NCI-H2196 treated with DMSO at 0.1 percent for 48 hours (cell line): ENCODE measurements around the gene TDRD7.
"Not testable (repeated sequence)": the region's sequence is repeated elsewhere in the genome, so short reads cannot be mapped to it uniquely, and the experiment has no call there.

Experiments used
- DNase-seq: peaks from one replicate; lab custom pipeline; 2025; ENCODE audit not compliant: unreplicated experiment; lab: John Stamatoyannopoulos, UW

Gene TDRD7

DNA sequence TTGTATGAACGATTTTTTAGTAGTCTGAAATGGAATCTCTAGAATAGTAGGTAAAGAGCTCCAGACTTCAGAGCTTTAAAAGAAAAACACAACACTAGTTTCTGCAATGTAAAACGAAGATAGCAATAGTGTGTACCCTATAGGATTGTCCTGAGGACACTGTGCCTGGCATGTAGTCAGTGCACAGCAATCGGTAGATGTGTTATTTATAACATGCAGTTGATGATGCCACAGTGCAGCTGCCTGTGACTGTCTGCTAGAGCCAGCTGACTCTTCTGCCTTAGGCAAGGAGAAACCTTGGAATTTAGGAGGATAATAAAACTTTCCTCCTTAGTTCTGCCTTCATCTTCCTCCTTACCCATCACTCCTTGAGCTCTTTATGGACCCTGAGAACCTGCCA is 61.8 kb downstream of the TDRD7 start:
- no peak for DNase-seq

- no peak for DNase-seq
These were observed 62.6 kb downstream of the TDRD7 start for GRCh38 chr9:97474372-97474925.

DNA sequence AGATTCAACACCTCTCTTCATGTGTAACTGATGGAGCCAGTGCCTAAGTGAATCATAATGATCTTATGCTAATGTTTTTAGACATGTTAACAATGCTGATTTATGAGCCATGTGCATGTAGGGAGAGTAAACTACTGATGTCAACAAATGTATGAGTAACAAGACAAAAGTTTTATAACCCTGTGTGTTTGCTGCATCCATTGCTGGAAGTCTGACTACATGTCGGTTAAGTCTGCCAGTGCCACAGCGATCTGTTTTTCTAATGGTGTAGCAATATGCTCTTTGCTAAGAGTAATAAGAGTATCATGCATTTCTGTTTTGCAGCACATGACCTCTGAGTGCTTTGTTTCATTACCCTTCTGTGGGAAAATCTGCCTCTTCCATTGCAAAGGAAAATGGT is 63.2 kb downstream of the TDRD7 start:
- DNase-seq, result no peak

DNA sequence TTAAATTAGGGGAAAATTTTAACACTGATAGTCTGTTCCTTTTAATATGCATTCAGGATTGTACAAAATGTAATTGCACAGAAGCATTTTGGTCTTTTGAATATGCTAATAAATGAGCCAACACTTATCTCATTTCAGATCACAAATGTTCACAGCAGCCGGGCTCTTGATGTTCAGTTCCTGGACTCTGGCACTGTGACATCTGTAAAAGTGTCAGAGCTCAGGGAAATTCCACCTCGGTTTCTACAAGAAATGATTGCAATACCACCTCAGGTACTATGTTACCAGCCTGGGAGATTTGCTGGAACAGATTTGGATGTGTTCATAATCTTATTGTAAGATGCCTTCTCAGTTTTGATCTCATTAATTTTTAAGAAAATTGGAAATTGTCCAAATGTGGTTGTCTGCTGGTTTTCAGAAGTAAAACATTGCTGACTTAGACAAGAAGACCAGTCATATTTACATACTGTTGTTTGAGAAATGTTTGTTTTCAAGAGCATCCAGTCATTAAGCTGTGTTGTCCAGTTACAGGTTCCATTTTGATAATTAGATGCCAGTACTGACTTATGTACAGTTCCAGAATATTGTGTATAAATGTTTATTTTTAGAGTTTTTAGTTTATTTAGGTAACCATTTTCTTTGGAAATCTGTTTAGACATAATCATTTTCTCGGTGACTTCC is 66.5 kb downstream of the TDRD7 start:
- DNase-seq, result no peak

DNA sequence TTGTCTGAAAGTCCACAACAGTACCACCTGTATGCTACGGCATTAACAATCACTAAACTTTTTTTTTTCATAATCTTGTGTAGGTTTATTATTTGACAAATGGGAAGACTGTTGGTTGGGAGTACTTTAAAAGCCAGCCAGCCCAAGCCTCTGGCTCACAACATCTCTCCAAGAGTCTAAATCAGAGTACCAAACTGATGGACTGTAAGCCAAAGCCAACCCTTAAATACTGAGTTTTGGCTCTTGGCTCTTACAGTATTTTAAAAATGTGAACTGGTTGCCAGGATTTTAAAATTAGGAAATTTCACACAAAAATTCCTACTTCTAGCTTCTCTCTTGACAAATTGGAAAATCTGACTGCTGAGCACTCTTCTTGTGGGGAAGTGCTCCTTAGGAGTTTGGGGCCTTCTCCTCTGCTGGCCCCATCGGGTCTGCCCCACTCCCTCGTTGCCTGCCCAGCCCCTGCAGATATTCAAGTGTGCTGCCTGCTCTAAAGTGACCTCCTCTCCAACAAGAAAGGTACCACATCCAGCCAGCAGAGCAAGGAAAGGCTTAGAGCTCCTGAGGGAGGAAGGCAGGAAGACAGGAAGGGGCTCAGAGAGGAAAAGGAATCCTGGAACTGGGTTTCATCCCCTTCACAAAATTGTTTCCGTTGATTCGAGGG is 67.7 kb downstream of the TDRD7 start:
- no peak for DNase-seq

GRCh38 chr9:97480174-97480573 is 68.3 kb downstream of the TDRD7 start:
- no peak for DNase-seq

GRCh38 chr9:97480749-97481148 is 68.9 kb downstream of the TDRD7 start:
- no peak for DNase-seq

GRCh38 chr9:97484134-97484533 is 72.2 kb downstream of the TDRD7 start:
- DNase-seq, result no peak

GRCh38 chr9:97487107-97487506 is 75.2 kb downstream of the TDRD7 start:
- DNase-seq, result no peak

GRCh38 chr9:97487861-97488260 is 76.0 kb downstream of the TDRD7 start:
- DNase-seq, result no peak

- no peak for DNase-seq
These were observed 79.5 kb downstream of the TDRD7 start for GRCh38 chr9:97491216-97491999.

GRCh38 chr9:97497558-97498375 is 85.9 kb downstream of the TDRD7 start:
- DNase-seq, result not testable (repeated sequence)

DNA sequence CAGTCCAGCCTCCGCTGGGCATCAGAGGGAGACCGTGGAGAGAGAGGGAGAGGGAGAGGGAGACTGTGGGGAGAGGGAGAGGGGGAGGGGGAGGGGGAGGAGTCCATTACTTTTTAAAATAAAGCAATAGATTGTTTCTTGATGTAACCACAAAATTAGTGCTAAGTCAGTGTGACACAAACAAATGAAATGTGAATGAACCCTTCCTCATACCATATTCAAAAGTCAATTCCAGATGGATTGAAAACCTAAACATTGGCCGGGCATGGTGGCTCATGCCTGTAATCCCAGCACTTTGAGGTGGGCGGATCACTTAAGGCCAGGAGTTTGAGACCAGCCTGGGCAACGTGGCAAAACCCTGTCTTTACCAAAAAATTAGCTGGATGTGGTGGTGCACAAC is 87.0 kb downstream of the TDRD7 start:
- DNase-seq, result not testable (repeated sequence)

GRCh38 chr9:97500263-97500662 is 88.4 kb downstream of the TDRD7 start:
- no peak for DNase-seq

GRCh38 chr9:97500765-97501176 is 88.9 kb downstream of the TDRD7 start:
- DNase-seq, result no peak

GRCh38 chr9:97501177-97501971 is 89.5 kb downstream of the TDRD7 start, which contains the start of gene TMOD1:
Gene TMOD1 (plus strand): TSS chr9:97501666. CDS start chr9:97524189, 22,523 bp downstream.
- DNase-seq, result peak; percentile 55

DNA sequence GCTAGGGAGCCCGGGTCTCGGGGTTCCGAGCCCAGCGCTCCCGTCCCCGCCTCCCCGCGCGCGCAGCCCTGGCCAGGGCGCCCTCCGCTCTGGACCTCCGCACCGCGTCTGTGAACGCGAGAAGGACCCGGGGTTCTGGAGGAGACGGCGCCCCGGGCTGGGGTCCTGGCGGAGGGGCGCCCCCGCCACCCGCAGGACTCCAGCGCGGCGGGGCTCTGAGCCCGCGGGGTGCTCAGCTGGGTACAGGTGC is 90.0 kb downstream of the TDRD7 start:
- DNase-seq, result no peak

DNA sequence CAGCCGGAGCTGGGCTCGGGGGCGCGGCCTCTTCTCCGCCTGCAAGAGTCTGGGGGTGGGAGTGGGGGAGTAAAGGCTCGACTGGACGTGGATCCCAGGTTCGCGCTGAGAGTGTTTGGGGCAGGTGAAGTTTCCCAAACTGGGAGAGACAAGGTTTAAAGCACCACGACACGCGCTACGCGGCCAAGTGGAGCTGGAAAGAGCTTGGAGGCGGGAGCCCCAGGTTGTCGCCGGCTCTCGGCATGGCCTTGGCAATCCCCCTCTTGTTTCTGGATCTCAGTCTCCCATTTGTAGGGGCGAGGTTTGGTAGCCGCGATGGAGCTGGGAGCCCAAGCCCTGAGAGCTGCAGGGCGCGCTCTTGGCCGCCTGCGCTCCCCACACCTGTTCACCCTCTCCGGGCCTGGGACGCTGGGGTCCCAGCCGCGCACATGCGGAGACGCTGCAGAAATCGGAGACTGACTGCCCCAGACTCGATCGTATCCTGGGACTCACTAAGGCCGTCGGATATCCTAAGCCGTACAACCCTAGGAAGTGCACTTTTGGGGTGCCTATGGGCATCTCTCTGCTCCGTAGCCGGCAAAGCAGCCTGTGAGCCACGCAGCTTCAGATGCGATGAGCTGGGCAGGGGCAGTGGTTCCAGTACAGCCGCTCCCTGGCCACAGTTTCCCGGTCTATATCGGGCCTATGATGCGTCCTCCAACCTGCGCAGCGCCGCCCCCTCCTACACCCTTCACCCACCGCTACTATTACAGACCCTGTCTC is 90.5 kb downstream of the TDRD7 start:
- no peak for DNase-seq
